SK-N-SH treated with all-trans-retinoic acid at 6 μM for 48 hours (cell line): ENCODE results near the gene HTN1.

Experiments used
- BACH2 ChIP-seq: fragments of 250-450 bp; sonication (Bioruptor Pico); IDR thresholded peaks from 2 replicates; pipeline ENCODE4 v1.9.0; 2021; ENCODE audit warnings: mild to moderate bottlenecking, borderline replicate concordance
- GLIS3 ChIP-seq: fragments of 250-450 bp; sonication (Bioruptor Pico); IDR thresholded peaks from 2 replicates; pipeline ENCODE4 v1.5.0; 2020; ENCODE audit warnings: mild to moderate bottlenecking, moderate library complexity
- RARB ChIP-seq: fragments of 250-450 bp; sonication (Bioruptor Pico); IDR thresholded peaks from 2 replicates; pipeline ENCODE4 v1.8.0; 2021; ENCODE audit warnings: mild to moderate bottlenecking, moderate library complexity
- SNAI2 ChIP-seq: fragments of 250-450 bp; sonication (Bioruptor Pico); IDR thresholded peaks from 2 replicates; pipeline ENCODE4 v1.5.0; 2020; ENCODE audit warnings: mild to moderate bottlenecking, moderate library complexity
- ZFP3 ChIP-seq: fragments of 250-450 bp; sonication (Bioruptor Pico); IDR thresholded peaks from 2 replicates; pipeline ENCODE4 v1.5.0; 2020; ENCODE audit warnings: mild to moderate bottlenecking, moderate library complexity
- ZFP30 ChIP-seq: fragments of 450-650 bp; formaldehyde crosslinking; IDR thresholded peaks from 2 replicates; pipeline ENCODE4 v1.5.0; 2022; ENCODE audit warnings: mild to moderate bottlenecking, moderate library complexity
- TF ChIP-seq, protein P1 (sequence below): fragments of 250-450 bp; sonication (Bioruptor Pico); IDR thresholded peaks from 2 replicates; pipeline ENCODE4 v1.8.0; 2020; ENCODE audit warnings: mild to moderate bottlenecking, moderate library complexity, borderline replicate concordance

DNA sequence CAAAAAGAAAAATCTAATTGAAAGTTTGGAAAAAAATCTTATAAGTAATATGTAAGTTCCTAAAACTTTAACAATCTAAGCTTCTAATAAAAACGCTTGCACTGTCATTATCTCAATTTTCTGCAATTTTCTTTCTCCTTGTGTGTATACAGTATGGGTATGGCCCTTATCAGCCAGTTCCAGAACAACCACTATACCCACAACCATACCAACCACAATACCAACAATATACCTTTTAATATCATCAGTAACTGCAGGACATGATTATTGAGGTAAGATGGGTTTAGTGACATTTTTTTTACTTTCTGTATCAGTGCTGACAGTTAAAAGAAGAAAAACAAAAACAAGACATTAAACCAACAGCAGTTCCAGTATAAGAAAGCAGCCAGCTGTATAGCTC, 49.5 kb upstream of the HTN1 start:
- TF ChIP-seq GLIS3 (CRISPR knock-in tag) (no peak), RARB (CRISPR knock-in tag) (no peak), ZFP3 (no peak), BACH2 (no peak), SNAI2 (no peak), ZFP30 (CRISPR knock-in tag) (no peak)
- TF ChIP-seq, protein P1, sequence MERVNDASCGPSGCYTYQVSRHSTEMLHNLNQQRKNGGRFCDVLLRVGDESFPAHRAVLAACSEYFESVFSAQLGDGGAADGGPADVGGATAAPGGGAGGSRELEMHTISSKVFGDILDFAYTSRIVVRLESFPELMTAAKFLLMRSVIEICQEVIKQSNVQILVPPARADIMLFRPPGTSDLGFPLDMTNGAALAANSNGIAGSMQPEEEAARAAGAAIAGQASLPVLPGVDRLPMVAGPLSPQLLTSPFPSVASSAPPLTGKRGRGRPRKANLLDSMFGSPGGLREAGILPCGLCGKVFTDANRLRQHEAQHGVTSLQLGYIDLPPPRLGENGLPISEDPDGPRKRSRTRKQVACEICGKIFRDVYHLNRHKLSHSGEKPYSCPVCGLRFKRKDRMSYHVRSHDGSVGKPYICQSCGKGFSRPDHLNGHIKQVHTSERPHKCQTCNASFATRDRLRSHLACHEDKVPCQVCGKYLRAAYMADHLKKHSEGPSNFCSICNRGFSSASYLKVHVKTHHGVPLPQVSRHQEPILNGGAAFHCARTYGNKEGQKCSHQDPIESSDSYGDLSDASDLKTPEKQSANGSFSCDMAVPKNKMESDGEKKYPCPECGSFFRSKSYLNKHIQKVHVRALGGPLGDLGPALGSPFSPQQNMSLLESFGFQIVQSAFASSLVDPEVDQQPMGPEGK (CRISPR knock-in tag): no peak
